ENCODE results near the gene DGKB.

GRCh38 chr7:14855033-14855794 lies 47.3 kb downstream of the DGKB start:
- TF ChIP-seq, protein P1, sequence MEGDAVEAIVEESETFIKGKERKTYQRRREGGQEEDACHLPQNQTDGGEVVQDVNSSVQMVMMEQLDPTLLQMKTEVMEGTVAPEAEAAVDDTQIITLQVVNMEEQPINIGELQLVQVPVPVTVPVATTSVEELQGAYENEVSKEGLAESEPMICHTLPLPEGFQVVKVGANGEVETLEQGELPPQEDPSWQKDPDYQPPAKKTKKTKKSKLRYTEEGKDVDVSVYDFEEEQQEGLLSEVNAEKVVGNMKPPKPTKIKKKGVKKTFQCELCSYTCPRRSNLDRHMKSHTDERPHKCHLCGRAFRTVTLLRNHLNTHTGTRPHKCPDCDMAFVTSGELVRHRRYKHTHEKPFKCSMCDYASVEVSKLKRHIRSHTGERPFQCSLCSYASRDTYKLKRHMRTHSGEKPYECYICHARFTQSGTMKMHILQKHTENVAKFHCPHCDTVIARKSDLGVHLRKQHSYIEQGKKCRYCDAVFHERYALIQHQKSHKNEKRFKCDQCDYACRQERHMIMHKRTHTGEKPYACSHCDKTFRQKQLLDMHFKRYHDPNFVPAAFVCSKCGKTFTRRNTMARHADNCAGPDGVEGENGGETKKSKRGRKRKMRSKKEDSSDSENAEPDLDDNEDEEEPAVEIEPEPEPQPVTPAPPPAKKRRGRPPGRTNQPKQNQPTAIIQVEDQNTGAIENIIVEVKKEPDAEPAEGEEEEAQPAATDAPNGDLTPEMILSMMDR (conservative IDR thresholded peaks at IDR 0.05) = no peak
- TF ChIP-seq EZH2 (IDR thresholded peaks at IDR 0.05; ENCODE audit: low read depth) = no peak

Data from PC-9 (cell line).